Measurements from ENCODE around the gene POLL.

GRCh38 chr10:101616415-101617101 is 28.5 kb upstream of the POLL start:
- TF ChIP-seq CTCF (IDR thresholded peaks at IDR 0.05) (no peak), POLR2A (IDR thresholded peaks at IDR 0.05) (no peak)
